Panc1 (cell line): ENCODE data around the gene WNT2. TPM values are rescaled to one million over a fixed set of nuclear protein-coding genes. Genes with fewer than 3 reads are reported as not detected.

ENCODE experiments used
- ATAC-seq: fragments of 200-7000 bp; cut with Tn5 transposase; 2 replicates; pipeline ENCODE4 v1.9.1; 2020; ENCODE audit warnings: mild to moderate bottlenecking, moderate library complexity
- BruUV-seq: library from RNA; stranded (reverse); fragments of 400-500 nt; replicated peaks from 2 replicates; lab custom pipeline; 2021; lab: Mats Ljungman, UMichigan
- CTCF ChIA-PET: fragments of 300-600 bp; sonication (Branson Sonifier 250); formaldehyde crosslinking; loops from one replicate; lab custom pipeline; 2022; ENCODE audit warnings: antibody characterized with exemption; lab: Charles Lee
- POLR2A ChIA-PET: fragments of 300-600 bp; sonication (Branson Sonifier 250); formaldehyde crosslinking; loops from one replicate; lab custom pipeline; 2022; ENCODE audit warnings: antibody characterized with exemption; lab: Charles Lee
- DNase-seq: peaks from one replicate; pipeline ENCODE4 v3.0.0-alpha.2; 2010; ENCODE audit warnings: low read depth, low spot score
- H3K27ac ChIP-seq: 2 replicates; pipeline ENCODE4 v1.5.1; 2011; ENCODE audit warnings: mild to moderate bottlenecking, low read length, inconsistent platforms
- H3K27me3 ChIP-seq: fragments of 200-500 bp; sonication (Bioruptor generic); 2 replicates; pipeline ENCODE4 v1.6.0; 2014; ENCODE audit warnings: low read length, inconsistent platforms; ENCODE audit not compliant: control insufficient read depth, insufficient read depth
- H3K36me3 ChIP-seq: fragments of 200-500 bp; sonication (Bioruptor generic); 2 replicates; pipeline ENCODE4 v1.5.1; 2014; ENCODE audit warnings: inconsistent platforms, mild to moderate bottlenecking, low read length, moderate library complexity; ENCODE audit not compliant: control insufficient read depth, insufficient read depth
- H3K4me1 ChIP-seq: 2 replicates; pipeline ENCODE4 v1.5.1; 2011; ENCODE audit warnings: inconsistent platforms, mild to moderate bottlenecking, low read length, moderate library complexity; ENCODE audit not compliant: control insufficient read depth, insufficient read depth
- H3K4me3 ChIP-seq, 2 experiments: 2 replicates each; pipeline ENCODE4 v1.5.1; 2011 to 2012; ENCODE audit warnings: low read depth in 2 of 2, low read length in 2 of 2, mild to moderate bottlenecking in 2 of 2, inconsistent platforms in 1 of 2, moderate library complexity in 1 of 2
- H3K9me3 ChIP-seq: fragments of 200-500 bp; sonication (Bioruptor generic); 2 replicates; pipeline ENCODE4 v1.5.1; 2014; ENCODE audit warnings: low read depth, mild to moderate bottlenecking, inconsistent platforms, low read length, moderate library complexity; ENCODE audit not compliant: control insufficient read depth, insufficient read depth
- POLR2AphosphoS5 ChIP-seq: IDR thresholded peaks from 2 replicates; pipeline ENCODE4 v1.6.1; 2012; ENCODE audit warnings: mild to moderate bottlenecking, low read depth, low read length, moderate library complexity
- SIN3A ChIP-seq: IDR thresholded peaks from 2 replicates; pipeline ENCODE4 v1.6.1; 2012; ENCODE audit warnings: low read depth, mild to moderate bottlenecking, low read length, moderate library complexity, borderline replicate concordance; ENCODE audit not compliant: insufficient read depth
- TCF7L2 ChIP-seq: IDR thresholded peaks from 2 replicates; pipeline ENCODE4 v1.6.1; 2011; ENCODE audit warnings: mild to moderate bottlenecking, low read depth, low read length, inconsistent platforms
- in situ Hi-C: cut with HindIII; loops from 2 replicates; pipeline ENCODE4 v1.10.0; 2016; ENCODE audit warnings: low sequenced_read_pairs, low pct_unique_long_range_greater_than_20kb
- intact Hi-C: fragments of 100-400 bp; cut with micrococcal nuclease; formaldehyde crosslinking; loops from one replicate; pipeline ENCODE4 v1.10.0; 2022; ENCODE audit not compliant: unreplicated experiment
- total RNA-seq: library from RNA; stranded (reverse); gene quantifications from one replicate; pipeline ENCODE4 v1.2.1, GENCODE V29; 2021; ENCODE audit not compliant: unreplicated experiment
- TF ChIP-seq, protein P1 (sequence below): fragments of 450-650 bp; IDR thresholded peaks from 2 replicates; pipeline ENCODE4 v1.5.1; 2017; ENCODE audit warnings: mild to moderate bottlenecking
- TF ChIP-seq, protein P2 (sequence below), 2 experiments: IDR thresholded peaks; 2 replicates each; pipeline ENCODE4 v1.6.1; 2011 to 2012; ENCODE audit warnings: low read depth in 2 of 2, control low read depth in 1 of 2, low read length in 1 of 2, mild to moderate bottlenecking in 1 of 2, moderate library complexity in 1 of 2; ENCODE audit not compliant: insufficient read depth in 1 of 2

WNT2 gene
- total RNA-seq, 1 experiment from 2014 or later, result not detected

DNA sequence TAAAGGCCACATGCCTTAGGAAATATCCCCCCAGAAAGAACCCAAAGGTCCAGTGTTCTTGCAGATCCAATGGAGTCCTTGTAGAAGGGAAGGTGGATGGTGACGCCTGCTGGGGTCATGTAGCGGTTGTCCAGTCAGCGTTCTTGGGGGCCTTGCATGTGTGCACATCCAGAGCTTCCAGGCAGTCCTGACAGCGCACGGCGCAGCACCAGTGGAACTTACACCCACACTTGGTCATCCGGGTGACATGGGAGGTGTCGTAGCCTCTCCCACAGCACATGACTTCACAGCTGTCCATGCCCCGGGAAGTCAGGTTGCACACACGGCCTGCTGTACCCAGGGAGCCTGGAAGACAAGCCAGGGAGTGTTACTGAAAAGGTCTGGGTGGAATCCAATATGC, 44.8 kb downstream of the WNT2 start:
- ChIA-PET CTCF (no interaction called here), POLR2A (no interaction called here)
- Histone ChIP-seq H3K4me1 (no peaks in the 10 kb centered on the region), H3K4me3 (no peak overlapping the region), H3K36me3 (no peaks in the 10 kb centered on the region), H3K27ac (no peak overlapping the region), H3K9me3 (no peaks in the 10 kb centered on the region), H3K27me3 (peaks cover 4% of the 10 kb centered on the region; the same call in 1 of the 2 replicates)
- DNase-seq (no peak), ATAC-seq (no peak)
- intact Hi-C loops, result no loop called here
- no TSS peak for BruUV-seq
- in situ Hi-C loops, result no loop called here
- TF ChIP-seq POLR2AphosphoS5, result no peak
- no peak for TF ChIP-seq SIN3A
- TF ChIP-seq, protein P1, sequence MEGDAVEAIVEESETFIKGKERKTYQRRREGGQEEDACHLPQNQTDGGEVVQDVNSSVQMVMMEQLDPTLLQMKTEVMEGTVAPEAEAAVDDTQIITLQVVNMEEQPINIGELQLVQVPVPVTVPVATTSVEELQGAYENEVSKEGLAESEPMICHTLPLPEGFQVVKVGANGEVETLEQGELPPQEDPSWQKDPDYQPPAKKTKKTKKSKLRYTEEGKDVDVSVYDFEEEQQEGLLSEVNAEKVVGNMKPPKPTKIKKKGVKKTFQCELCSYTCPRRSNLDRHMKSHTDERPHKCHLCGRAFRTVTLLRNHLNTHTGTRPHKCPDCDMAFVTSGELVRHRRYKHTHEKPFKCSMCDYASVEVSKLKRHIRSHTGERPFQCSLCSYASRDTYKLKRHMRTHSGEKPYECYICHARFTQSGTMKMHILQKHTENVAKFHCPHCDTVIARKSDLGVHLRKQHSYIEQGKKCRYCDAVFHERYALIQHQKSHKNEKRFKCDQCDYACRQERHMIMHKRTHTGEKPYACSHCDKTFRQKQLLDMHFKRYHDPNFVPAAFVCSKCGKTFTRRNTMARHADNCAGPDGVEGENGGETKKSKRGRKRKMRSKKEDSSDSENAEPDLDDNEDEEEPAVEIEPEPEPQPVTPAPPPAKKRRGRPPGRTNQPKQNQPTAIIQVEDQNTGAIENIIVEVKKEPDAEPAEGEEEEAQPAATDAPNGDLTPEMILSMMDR, result no peak
- TF ChIP-seq, protein P2, sequence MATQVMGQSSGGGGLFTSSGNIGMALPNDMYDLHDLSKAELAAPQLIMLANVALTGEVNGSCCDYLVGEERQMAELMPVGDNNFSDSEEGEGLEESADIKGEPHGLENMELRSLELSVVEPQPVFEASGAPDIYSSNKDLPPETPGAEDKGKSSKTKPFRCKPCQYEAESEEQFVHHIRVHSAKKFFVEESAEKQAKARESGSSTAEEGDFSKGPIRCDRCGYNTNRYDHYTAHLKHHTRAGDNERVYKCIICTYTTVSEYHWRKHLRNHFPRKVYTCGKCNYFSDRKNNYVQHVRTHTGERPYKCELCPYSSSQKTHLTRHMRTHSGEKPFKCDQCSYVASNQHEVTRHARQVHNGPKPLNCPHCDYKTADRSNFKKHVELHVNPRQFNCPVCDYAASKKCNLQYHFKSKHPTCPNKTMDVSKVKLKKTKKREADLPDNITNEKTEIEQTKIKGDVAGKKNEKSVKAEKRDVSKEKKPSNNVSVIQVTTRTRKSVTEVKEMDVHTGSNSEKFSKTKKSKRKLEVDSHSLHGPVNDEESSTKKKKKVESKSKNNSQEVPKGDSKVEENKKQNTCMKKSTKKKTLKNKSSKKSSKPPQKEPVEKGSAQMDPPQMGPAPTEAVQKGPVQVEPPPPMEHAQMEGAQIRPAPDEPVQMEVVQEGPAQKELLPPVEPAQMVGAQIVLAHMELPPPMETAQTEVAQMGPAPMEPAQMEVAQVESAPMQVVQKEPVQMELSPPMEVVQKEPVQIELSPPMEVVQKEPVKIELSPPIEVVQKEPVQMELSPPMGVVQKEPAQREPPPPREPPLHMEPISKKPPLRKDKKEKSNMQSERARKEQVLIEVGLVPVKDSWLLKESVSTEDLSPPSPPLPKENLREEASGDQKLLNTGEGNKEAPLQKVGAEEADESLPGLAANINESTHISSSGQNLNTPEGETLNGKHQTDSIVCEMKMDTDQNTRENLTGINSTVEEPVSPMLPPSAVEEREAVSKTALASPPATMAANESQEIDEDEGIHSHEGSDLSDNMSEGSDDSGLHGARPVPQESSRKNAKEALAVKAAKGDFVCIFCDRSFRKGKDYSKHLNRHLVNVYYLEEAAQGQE (IDR thresholded peaks at IDR 0.05; ENCODE audit: insufficient read depth in 1 of 2, low read depth in 2 of 2, low read length in 1 of 2), result no peak
- TF ChIP-seq TCF7L2, result no peak

DNA sequence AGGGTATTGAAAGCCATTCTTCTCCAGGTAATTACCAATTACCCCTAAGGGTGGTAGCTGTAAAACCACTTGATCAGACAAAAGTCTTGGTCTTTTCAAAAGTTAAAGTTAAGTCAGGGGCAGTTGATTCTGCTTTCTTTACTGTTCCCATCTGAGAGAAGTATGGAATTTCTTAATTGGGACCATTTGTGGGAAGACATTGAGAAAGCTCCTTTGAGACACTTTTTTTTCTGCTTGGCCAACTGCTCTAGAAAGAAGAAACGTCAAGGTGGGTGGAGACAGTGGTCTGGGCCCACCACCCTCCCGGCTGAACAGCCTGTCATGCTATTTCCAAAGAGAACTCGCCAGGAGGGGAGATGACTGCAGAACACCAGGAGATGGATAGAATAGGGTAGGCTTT, 45.3 kb downstream of the WNT2 start:
- intact Hi-C loops, result no loop called here
- H3K4me1 ChIP-seq, result no peaks in the 10 kb centered on the region
- TF ChIP-seq, protein P2 (IDR thresholded peaks at IDR 0.05; ENCODE audit: insufficient read depth in 1 of 2, low read depth in 2 of 2, low read length in 1 of 2), result no peak
- TF ChIP-seq, protein P1, result no peak
- TF ChIP-seq POLR2AphosphoS5, result no peak
- BruUV-seq, result no TSS peak
- ChIA-PET CTCF (no interaction called here), POLR2A (no interaction called here)
- in situ Hi-C loops, result no loop called here
- no peak for DNase-seq
- ATAC-seq, result no peak
- H3K36me3 ChIP-seq, result no peaks in the 10 kb centered on the region
- H3K4me3 ChIP-seq, result no peak overlapping the region
- no peak overlapping the region for H3K27ac ChIP-seq
- no peaks in the 10 kb centered on the region for H3K9me3 ChIP-seq
- H3K27me3 ChIP-seq, result peaks cover 4% of the 10 kb centered on the region; the same call in 1 of the 2 replicates
